Frontal cortex (tissue), 4 donors: ENCODE data around the gene PSMC5. TPM values are rescaled to one million over a fixed set of nuclear protein-coding genes. Genes with fewer than 3 reads are reported as not detected.
A peak's percentile ranks its signal among the peaks of the same experiment; 100 is the strongest.

Experiments
- DNase-seq, 2 donors: peaks; one replicate each; pipeline ENCODE4 v3.0.0; 2012; ENCODE audit warnings: low spot score in 2 of 2
- FAIRE-seq: peaks from 2 replicates; lab custom pipeline; 2012; peaks lifted over from hg19 to GRCh38; lab: Jason Lieb, UNC
- total RNA-seq: library from RNA; depleted of rRNA; stranded (reverse); fragments of >200 nt; gene quantifications from one replicate; pipeline ENCODE4 v1.2.3, GENCODE V29; 2014
- donor health status: control.
- donor health status: control.
- donor health status: control.

The PSMC5 gene
- total RNA-seq, 1 donor from 2014 or later = 47.3 TPM

GRCh38 chr17:63819585-63820537, 7.4 kb upstream of the PSMC5 start:
- no peak for FAIRE-seq
- no peak for DNase-seq

GRCh38 chr17:63820963-63821561, 6.2 kb upstream of the PSMC5 start:
- DNase-seq (no peak), FAIRE-seq (no peak)

GRCh38 chr17:63821804-63822203, 5.4 kb upstream of the PSMC5 start:
- FAIRE-seq (no peak), DNase-seq (no peak)

- FAIRE-seq (no peak), DNase-seq (no peak)
Measured at GRCh38 chr17:63822537-63822936, 4.7 kb upstream of the PSMC5 start.

GRCh38 chr17:63823659-63824331, 3.4 kb upstream of the PSMC5 start:
- DNase-seq (no peak), FAIRE-seq (no peak)

GRCh38 chr17:63824362-63824761, 2.9 kb upstream of the PSMC5 start:
- DNase-seq (no peak), FAIRE-seq (no peak)

- DNase-seq = no peak
Measured at GRCh38 chr17:63826468-63827001, 696 bp upstream of the PSMC5 start.

GRCh38 chr17:63827801-63828221, 580 bp downstream of the PSMC5 start:
- DNase-seq = no peak
- FAIRE-seq = no peak

More at GRCh38 chr17:63826468-63827001, 696 bp upstream of the PSMC5 start:
- FAIRE-seq = no peak

- DNase-seq (no peak), FAIRE-seq (no peak)
Measured at GRCh38 chr17:63828936-63829335, 1.7 kb downstream of the PSMC5 start.

- DNase-seq (no peak), FAIRE-seq (no peak)
Measured at GRCh38 chr17:63830278-63830677, 3.0 kb downstream of the PSMC5 start.

- FAIRE-seq (no peak), DNase-seq (no peak)
Measured at GRCh38 chr17:63830904-63831491, 3.8 kb downstream of the PSMC5 start.

GRCh38 chr17:63831505-63831904, 4.3 kb downstream of the PSMC5 start:
- no peak for FAIRE-seq
- DNase-seq = no peak

- DNase-seq (no peak), FAIRE-seq (no peak)
Measured at GRCh38 chr17:63832014-63832413, 4.8 kb downstream of the PSMC5 start.

- FAIRE-seq (no peak), DNase-seq (no peak)
Measured at GRCh38 chr17:63832455-63832854, 5.2 kb downstream of the PSMC5 start.

- no peak for FAIRE-seq
- no peak for DNase-seq
Measured at GRCh38 chr17:63833026-63833740, 6.0 kb downstream of the PSMC5 start.

GRCh38 chr17:63833741-63834373, 6.6 kb downstream of the PSMC5 start:
- DNase-seq = no peak
- FAIRE-seq = no peak

- no peak for FAIRE-seq
- peak in 1 of 2 donors; percentile 66 for DNase-seq
Measured at GRCh38 chr17:63834431-63835166, 7.4 kb downstream of the PSMC5 start.

- FAIRE-seq (no peak), DNase-seq (no peak)
Measured at GRCh38 chr17:63835167-63835720, 8.0 kb downstream of the PSMC5 start.
